Ishikawa (cell line): Measurements from ENCODE around the gene ELANE.

ENCODE experiments used
- EP300 ChIP-seq: IDR thresholded peaks from 2 replicates; pipeline ENCODE4 v1.6.1; 2012; ENCODE audit warnings: borderline replicate concordance
- RAD21 ChIP-seq: IDR thresholded peaks from 2 replicates; pipeline ENCODE4 v1.6.1; 2012; ENCODE audit warnings: low read depth
- REST ChIP-seq: IDR thresholded peaks from 2 replicates; pipeline ENCODE4 v1.6.1; 2012; ENCODE audit warnings: low read depth, mild to moderate bottlenecking

GRCh38 chr19:888581-889385 is 36.7 kb downstream of the ELANE start:
- no peak for TF ChIP-seq REST
- no peak for TF ChIP-seq EP300
- no peak for TF ChIP-seq RAD21
